ENCODE data around the gene VLDLR. TPM values are rescaled to one million over a fixed set of nuclear protein-coding genes. Genes with fewer than 3 reads are reported as not detected.
A peak's percentile ranks its signal among the peaks of the same experiment; 100 is the strongest.

Gene VLDLR
- total RNA-seq (ENCODE audit: unreplicated experiment), result 28.8 TPM
- long read RNA-seq, partial matches to known transcripts, result 1 of 1 reads
- long read RNA-seq, other reads (novel, unspliced or antisense), result 0 of 1 reads

DNA sequence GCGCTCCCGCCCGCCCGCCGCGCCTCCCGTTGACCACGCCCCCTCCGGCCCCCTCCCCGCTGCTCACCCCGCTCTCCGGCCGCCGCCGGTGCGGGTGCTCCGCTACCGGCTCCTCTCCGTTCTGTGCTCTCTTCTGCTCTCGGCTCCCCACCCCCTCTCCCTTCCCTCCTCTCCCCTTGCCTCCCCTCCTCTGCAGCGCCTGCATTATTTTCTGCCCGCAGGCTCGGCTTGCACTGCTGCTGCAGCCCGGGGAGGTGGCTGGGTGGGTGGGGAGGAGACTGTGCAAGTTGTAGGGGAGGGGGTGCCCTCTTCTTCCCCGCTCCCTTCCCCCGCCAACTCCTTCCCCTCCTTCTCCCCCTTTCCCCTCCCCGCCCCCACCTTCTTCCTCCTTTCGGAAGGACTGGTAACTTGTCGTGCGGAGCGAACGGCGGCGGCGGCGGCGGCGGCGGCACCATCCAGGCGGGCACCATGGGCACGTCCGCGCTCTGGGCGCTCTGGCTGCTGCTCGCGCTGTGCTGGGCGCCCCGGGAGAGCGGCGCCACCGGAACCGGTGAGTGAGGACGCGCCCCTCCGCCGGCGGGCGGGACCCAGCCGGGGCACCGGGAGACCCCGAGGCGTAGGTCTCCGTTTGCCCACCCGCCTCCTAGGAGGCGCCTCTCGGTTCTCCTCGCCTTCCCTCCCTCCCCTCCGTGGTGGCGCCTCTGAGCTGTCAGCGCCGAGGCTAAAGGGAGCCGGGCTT lies at the start of gene VLDLR:
TSS of gene VLDLR (plus strand) at position 66 of the 739 bp plus-strand sequence. CDS start at position 469, 403 bp downstream.
- H3K27ac Mint-ChIP-seq (ENCODE audit: unreplicated experiment), result peak within 1 kb of the TSS; percentile 93
- TF ChIP-seq, protein P1, sequence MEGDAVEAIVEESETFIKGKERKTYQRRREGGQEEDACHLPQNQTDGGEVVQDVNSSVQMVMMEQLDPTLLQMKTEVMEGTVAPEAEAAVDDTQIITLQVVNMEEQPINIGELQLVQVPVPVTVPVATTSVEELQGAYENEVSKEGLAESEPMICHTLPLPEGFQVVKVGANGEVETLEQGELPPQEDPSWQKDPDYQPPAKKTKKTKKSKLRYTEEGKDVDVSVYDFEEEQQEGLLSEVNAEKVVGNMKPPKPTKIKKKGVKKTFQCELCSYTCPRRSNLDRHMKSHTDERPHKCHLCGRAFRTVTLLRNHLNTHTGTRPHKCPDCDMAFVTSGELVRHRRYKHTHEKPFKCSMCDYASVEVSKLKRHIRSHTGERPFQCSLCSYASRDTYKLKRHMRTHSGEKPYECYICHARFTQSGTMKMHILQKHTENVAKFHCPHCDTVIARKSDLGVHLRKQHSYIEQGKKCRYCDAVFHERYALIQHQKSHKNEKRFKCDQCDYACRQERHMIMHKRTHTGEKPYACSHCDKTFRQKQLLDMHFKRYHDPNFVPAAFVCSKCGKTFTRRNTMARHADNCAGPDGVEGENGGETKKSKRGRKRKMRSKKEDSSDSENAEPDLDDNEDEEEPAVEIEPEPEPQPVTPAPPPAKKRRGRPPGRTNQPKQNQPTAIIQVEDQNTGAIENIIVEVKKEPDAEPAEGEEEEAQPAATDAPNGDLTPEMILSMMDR (IDR thresholded peaks at IDR 0.05; ENCODE audit: partially characterized antibody, unreplicated experiment), result no peak
- peaks cover 3% of the 10 kb centered on the region for H3K36me3 Mint-ChIP-seq (ENCODE audit: unreplicated experiment)
- H3K4me1 Mint-ChIP-seq (ENCODE audit: low read depth, unreplicated experiment), result peaks cover 7% of the 10 kb centered on the region
- H3K4me3 Mint-ChIP-seq (ENCODE audit: unreplicated experiment), result peak within 1 kb of the TSS; percentile 93
- peaks cover 8% of the 10 kb centered on the region for H3K9me3 Mint-ChIP-seq (ENCODE audit: unreplicated experiment)
- peaks cover 7% of the 10 kb centered on the region for H3K27me3 Mint-ChIP-seq (ENCODE audit: unreplicated experiment)
- peak; percentile 77 for DNase-seq

DNA sequence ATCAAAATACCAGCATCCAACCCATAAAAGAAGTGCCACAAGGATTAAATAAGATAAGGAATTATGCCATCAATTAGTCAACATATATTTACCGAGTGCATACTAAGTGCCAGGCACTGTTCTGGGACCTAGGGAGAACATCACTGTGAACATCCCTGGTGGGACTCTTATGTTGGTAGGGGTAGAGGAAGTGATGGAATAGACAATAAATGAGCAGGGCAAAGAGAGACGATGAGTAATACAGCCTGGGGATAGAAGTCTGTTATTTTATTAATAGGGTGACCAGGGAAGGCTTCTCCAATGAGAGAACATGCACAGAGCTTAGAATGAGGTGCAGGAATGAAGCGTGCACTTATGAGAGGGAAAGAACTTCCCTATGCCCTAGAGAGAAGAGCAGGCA lies 47.4 kb upstream of the VLDLR start:
- Mint-ChIP-seq H3K4me3 (ENCODE audit: unreplicated experiment) (no peak overlapping the region), H3K36me3 (ENCODE audit: unreplicated experiment) (no peaks in the 10 kb centered on the region), H3K27ac (ENCODE audit: unreplicated experiment) (no peak overlapping the region), H3K4me1 (ENCODE audit: low read depth, unreplicated experiment) (no peaks in the 10 kb centered on the region), H3K27me3 (ENCODE audit: unreplicated experiment) (peaks cover 2% of the 10 kb centered on the region), H3K9me3 (ENCODE audit: unreplicated experiment) (no peaks in the 10 kb centered on the region)
- TF ChIP-seq, protein P1 (IDR thresholded peaks at IDR 0.05; ENCODE audit: partially characterized antibody, unreplicated experiment), result no peak
- DNase-seq, result no peak

DNA sequence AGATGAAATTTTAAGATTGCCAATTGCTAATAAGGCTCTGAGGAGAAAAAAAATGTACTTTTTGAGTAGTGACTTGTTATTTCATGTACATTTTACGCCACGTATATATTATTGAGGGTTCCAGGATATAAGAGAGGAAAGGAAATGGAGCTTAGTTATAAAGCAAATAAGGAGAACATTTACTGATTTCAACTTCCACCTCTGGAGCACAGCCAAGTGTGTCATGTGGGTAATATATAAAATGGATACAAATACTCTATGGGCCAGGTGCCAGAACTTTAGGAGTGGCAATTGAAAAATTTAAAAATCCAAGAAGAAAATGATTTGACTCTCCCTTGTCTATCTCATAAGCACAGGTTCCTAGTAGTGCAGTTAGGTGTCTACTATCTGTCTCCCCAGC lies 45.0 kb upstream of the VLDLR start:
- Mint-ChIP-seq H3K9me3 (ENCODE audit: unreplicated experiment) (no peaks in the 10 kb centered on the region), H3K4me1 (ENCODE audit: low read depth, unreplicated experiment) (no peaks in the 10 kb centered on the region), H3K4me3 (ENCODE audit: unreplicated experiment) (no peak overlapping the region), H3K27ac (ENCODE audit: unreplicated experiment) (no peak overlapping the region), H3K27me3 (ENCODE audit: unreplicated experiment) (peaks cover 2% of the 10 kb centered on the region), H3K36me3 (ENCODE audit: unreplicated experiment) (peaks cover 9% of the 10 kb centered on the region)
- no peak for DNase-seq
- TF ChIP-seq, protein P1 (IDR thresholded peaks at IDR 0.05; ENCODE audit: partially characterized antibody, unreplicated experiment), result no peak

DNA sequence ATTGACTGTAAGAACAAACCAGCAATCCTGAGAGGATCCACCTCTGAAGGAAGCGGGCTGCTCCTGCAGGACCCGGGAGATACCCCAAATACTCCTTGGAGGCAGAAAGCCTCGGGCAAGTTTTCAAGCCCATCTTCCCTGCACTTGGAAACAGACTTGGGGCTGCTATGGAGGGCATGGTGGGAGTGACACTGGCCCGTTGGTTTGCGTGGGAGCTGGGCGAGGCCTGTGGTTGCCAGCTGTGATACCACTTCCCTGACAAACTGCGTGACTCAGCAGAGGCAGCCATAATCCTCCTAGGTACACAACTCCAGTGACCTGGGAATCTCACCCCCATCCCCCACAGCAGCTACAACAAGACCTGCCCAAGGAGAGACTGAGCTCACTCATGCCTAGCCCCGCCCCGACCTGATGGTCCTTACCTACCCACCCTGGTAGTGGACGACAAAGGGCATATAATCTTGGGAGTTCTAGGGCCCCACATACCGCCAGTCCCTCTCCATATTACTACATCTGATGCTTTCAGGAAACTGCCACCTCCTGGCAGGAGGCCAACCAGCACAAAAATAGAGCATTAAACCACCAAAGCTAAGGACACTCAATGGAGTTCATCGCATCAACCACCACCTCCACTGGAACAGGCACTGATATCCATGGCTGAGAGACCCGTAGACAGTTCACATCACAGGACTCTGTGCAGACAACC lies 38.1 kb upstream of the VLDLR start:
- no peak overlapping the region for H3K27ac Mint-ChIP-seq (ENCODE audit: unreplicated experiment)
- no peak overlapping the region for H3K4me3 Mint-ChIP-seq (ENCODE audit: unreplicated experiment)
- H3K36me3 Mint-ChIP-seq (ENCODE audit: unreplicated experiment), result peaks cover 23% of the 10 kb centered on the region
- H3K27me3 Mint-ChIP-seq (ENCODE audit: unreplicated experiment), result no peaks in the 10 kb centered on the region
- H3K4me1 Mint-ChIP-seq (ENCODE audit: low read depth, unreplicated experiment), result no peaks in the 10 kb centered on the region
- DNase-seq, result no peak
- H3K9me3 Mint-ChIP-seq (ENCODE audit: unreplicated experiment), result peaks cover 6% of the 10 kb centered on the region
- TF ChIP-seq, protein P1 (IDR thresholded peaks at IDR 0.05; ENCODE audit: partially characterized antibody, unreplicated experiment), result no peak

DNA sequence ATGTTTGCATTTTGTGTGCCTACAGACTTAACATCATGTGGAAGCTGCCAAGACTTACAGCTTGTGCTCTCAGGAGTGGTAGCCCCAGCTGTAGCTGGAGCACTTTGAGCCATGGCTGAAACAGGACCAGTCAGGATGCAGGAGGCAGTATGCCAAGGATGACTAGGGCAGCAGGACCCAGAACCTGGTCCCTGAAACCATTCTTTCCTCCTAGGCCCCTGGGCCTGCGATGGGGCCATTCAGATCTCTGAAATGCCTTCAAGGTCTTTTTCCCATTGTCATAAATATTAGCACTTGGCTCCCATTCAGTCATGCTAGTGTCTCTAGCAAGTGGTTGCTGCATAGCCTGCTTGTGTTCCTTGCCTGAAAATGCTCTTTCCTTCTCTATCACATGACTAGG lies 29.6 kb upstream of the VLDLR start:
- no peak overlapping the region for H3K27ac Mint-ChIP-seq (ENCODE audit: unreplicated experiment)
- no peak for DNase-seq
- H3K4me1 Mint-ChIP-seq (ENCODE audit: low read depth, unreplicated experiment), result peaks cover 5% of the 10 kb centered on the region
- peaks cover 7% of the 10 kb centered on the region for H3K9me3 Mint-ChIP-seq (ENCODE audit: unreplicated experiment)
- H3K36me3 Mint-ChIP-seq (ENCODE audit: unreplicated experiment), result peaks cover 12% of the 10 kb centered on the region
- no peak overlapping the region for H3K4me3 Mint-ChIP-seq (ENCODE audit: unreplicated experiment)
- H3K27me3 Mint-ChIP-seq (ENCODE audit: unreplicated experiment), result peaks cover 4% of the 10 kb centered on the region
- TF ChIP-seq, protein P1 (IDR thresholded peaks at IDR 0.05; ENCODE audit: partially characterized antibody, unreplicated experiment), result no peak
